Measurements from ENCODE around the gene ARHGEF33. TPM values are rescaled to one million over a fixed set of nuclear protein-coding genes. Genes with fewer than 3 reads are reported as not detected.

ARHGEF33 gene
- polyA plus RNA-seq, 2 of the 4 experiments (the other 2 are of a cell fraction), result 0.08 to 0.23 TPM

- POLR2A ChIA-PET, result no interaction called here
- CTCF ChIA-PET, result interaction anchor here (1.5 to 2.3 kb wide), 2 partner anchors 29 to 31 kb away, joined by 3 to 8 read pairs; no protein-coding TSS in a partner anchor
Measured at GRCh38 chr2:38978296-38978903, 88.7 kb downstream of the ARHGEF33 start.

DNA sequence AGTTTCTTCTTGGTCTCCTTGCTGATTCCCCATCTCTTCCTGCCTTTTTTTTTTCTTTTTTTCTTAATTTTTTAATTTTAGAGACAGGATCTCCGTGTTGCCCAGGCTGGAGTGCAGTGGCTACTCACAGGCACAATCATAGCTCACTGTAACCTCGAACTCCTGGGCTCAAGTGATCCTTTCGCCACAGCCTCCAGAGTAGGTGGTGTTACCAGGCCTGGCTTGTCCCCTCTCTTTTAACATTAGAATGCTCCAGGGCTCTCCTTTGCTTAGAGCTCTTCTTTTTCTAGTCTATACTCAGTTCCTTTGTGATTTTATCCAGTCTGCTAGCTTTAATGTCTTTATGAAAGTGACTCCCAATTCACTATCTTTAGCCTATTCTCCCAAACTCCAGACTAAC, 89.2 kb downstream of the ARHGEF33 start:
- 95% methylated on average over 3 of the region's 3 CpGs for WGBS (ENCODE audit: missing lambda C conversion rate)
- TF ChIP-seq NPAS2 (CRISPR knock-in tag; IDR thresholded peaks at IDR 0.05; ENCODE audit: borderline replicate concordance) (no peak), CHD2 (IDR thresholded peaks at IDR 0.05; ENCODE audit: low read length, partially characterized antibody) (no peak), ZNF302 (CRISPR knock-in tag; IDR thresholded peaks at IDR 0.05) (no peak), MAFK (IDR thresholded peaks at IDR 0.05; ENCODE audit: partially characterized antibody) (no peak)
- no peak for DNase-seq (ENCODE audit: low read depth in 1 of 2, low spot score in 1 of 2)
- POLR2A ChIA-PET, result no interaction called here
- Histone ChIP-seq H3K4me3 (no peak overlapping the region), H3K4me2 (no peak overlapping the region), H3K27ac (no peak overlapping the region), H3K4me1 (peaks cover 9% of the 10 kb centered on the region), H3K9me3 (no peaks in the 10 kb centered on the region)
- FAIRE-seq, result peak; percentile 18
- CTCF ChIA-PET, result interaction anchor here (1.5 to 2.3 kb wide), 2 partner anchors 30 to 31 kb away, joined by 3 to 8 read pairs; no protein-coding TSS in a partner anchor
- ATAC-seq, result no peak

More at GRCh38 chr2:38978296-38978903, 88.7 kb downstream of the ARHGEF33 start:
- H3K4me1 ChIP-seq, result peaks cover 9% of the 10 kb centered on the region
- DNase-seq (ENCODE audit: low read depth in 1 of 2, low spot score in 1 of 2) (no peak), FAIRE-seq (no peak), ATAC-seq (no peak)
- H3K9me3 ChIP-seq, result no peaks in the 10 kb centered on the region
- no peak overlapping the region for H3K4me2 ChIP-seq
- no peak for TF ChIP-seq ZNF302 (CRISPR knock-in tag; IDR thresholded peaks at IDR 0.05)
- TF ChIP-seq POLR2AphosphoS2 (conservative IDR thresholded peaks at IDR 0.05; ENCODE audit: low read length), result no peak
- TF ChIP-seq, protein P1, sequence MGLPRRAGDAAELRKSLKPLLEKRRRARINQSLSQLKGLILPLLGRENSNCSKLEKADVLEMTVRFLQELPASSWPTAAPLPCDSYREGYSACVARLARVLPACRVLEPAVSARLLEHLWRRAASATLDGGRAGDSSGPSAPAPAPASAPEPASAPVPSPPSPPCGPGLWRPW (IDR thresholded peaks at IDR 0.05), result no peak
- TF ChIP-seq GATA3 (IDR thresholded peaks at IDR 0.05; ENCODE audit: borderline replicate concordance), result no peak
- TF ChIP-seq KDM5A (IDR thresholded peaks at IDR 0.05), result no peak
- no peak for TF ChIP-seq RCOR1 (IDR thresholded peaks at IDR 0.05; ENCODE audit: low read depth, low read length)
- TF ChIP-seq, protein P2, sequence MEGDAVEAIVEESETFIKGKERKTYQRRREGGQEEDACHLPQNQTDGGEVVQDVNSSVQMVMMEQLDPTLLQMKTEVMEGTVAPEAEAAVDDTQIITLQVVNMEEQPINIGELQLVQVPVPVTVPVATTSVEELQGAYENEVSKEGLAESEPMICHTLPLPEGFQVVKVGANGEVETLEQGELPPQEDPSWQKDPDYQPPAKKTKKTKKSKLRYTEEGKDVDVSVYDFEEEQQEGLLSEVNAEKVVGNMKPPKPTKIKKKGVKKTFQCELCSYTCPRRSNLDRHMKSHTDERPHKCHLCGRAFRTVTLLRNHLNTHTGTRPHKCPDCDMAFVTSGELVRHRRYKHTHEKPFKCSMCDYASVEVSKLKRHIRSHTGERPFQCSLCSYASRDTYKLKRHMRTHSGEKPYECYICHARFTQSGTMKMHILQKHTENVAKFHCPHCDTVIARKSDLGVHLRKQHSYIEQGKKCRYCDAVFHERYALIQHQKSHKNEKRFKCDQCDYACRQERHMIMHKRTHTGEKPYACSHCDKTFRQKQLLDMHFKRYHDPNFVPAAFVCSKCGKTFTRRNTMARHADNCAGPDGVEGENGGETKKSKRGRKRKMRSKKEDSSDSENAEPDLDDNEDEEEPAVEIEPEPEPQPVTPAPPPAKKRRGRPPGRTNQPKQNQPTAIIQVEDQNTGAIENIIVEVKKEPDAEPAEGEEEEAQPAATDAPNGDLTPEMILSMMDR (IDR thresholded peaks at IDR 0.05), result no peak
- TF ChIP-seq ATOH8 (CRISPR knock-in tag; IDR thresholded peaks at IDR 0.05; ENCODE audit: low read depth), result no peak
- TF ChIP-seq, protein P3, sequence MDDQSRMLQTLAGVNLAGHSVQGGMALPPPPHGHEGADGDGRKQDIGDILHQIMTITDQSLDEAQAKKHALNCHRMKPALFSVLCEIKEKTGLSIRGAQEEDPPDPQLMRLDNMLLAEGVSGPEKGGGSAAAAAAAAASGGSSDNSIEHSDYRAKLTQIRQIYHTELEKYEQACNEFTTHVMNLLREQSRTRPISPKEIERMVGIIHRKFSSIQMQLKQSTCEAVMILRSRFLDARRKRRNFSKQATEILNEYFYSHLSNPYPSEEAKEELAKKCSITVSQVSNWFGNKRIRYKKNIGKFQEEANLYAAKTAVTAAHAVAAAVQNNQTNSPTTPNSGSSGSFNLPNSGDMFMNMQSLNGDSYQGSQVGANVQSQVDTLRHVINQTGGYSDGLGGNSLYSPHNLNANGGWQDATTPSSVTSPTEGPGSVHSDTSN (IDR thresholded peaks at IDR 0.05), result no peak
- no peak for TF ChIP-seq ELK1 (IDR thresholded peaks at IDR 0.05; ENCODE audit: low read depth, low read length)
- no peak for TF ChIP-seq CHD2 (IDR thresholded peaks at IDR 0.05; ENCODE audit: low read length, partially characterized antibody)
- no peak for TF ChIP-seq POLR2A (IDR thresholded peaks at IDR 0.05; ENCODE audit: low read length)
- no peak for TF ChIP-seq JUNB (IDR thresholded peaks at IDR 0.05)
- TF ChIP-seq JUN (IDR thresholded peaks at IDR 0.05), result no peak
- TF ChIP-seq BCL3 (IDR thresholded peaks at IDR 0.05), result no peak
- TF ChIP-seq TFCP2L1 (CRISPR knock-in tag; IDR thresholded peaks at IDR 0.05), result no peak
- TF ChIP-seq RARB (CRISPR knock-in tag; IDR thresholded peaks at IDR 0.05), result no peak
- TF ChIP-seq HOXB5 (CRISPR knock-in tag; IDR thresholded peaks at IDR 0.05), result no peak
- H3K4me3 ChIP-seq, result no peak overlapping the region
- WGBS (ENCODE audit: missing lambda C conversion rate), result 85% methylated on average over 5 of the region's 5 CpGs
- H3K27ac ChIP-seq, result no peak overlapping the region

All from A549 (cell line).